GM12874 (cell line): ENCODE data around the gene ENTHD1.

ENCODE experiments used
- CTCF ChIP-seq: IDR thresholded peaks from 2 replicates; pipeline ENCODE4 v1.5.1; 2011; ENCODE audit warnings: low read depth, mild to moderate bottlenecking, control low read depth, low read length, moderate library complexity; ENCODE audit not compliant: insufficient read depth

The ENTHD1 gene

GRCh38 chr22:39897841-39898240, 4.3 kb upstream of the ENTHD1 start:
- no peak for TF ChIP-seq CTCF

- TF ChIP-seq CTCF, result no peak
These were observed 2.9 kb upstream of the ENTHD1 start for GRCh38 chr22:39896313-39896996.

- no peak for TF ChIP-seq CTCF
These were observed 2.1 kb upstream of the ENTHD1 start for GRCh38 chr22:39895682-39896081.

- no peak for TF ChIP-seq CTCF
These were observed 1.1 kb upstream of the ENTHD1 start for GRCh38 chr22:39894554-39895092.

- TF ChIP-seq CTCF, result no peak
These were observed 10.5 kb downstream of the ENTHD1 start for GRCh38 chr22:39883057-39883456.

GRCh38 chr22:39880722-39881121, 12.8 kb downstream of the ENTHD1 start:
- no peak for TF ChIP-seq CTCF

GRCh38 chr22:39877079-39877845, 16.3 kb downstream of the ENTHD1 start:
- no peak for TF ChIP-seq CTCF
